ENCODE results near the gene FBN1.

DNA sequence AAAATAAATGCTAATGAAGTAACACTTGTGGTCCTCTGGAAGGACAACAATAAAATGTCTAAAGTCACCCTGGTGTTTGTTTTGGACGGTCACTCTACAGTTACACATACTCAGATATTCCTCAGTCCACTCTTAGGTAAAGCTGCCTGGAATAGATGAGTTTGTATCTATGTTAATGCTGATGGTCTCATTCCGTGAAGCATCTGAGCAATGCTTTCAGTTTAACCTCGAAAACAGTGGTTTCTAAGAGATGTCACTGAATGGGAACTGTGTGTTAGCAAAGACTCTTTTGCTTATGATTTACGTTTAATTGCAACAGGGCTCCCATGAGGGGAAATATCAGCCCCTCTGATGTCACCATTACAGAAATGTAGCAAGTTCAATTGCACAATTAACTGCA lies 49.1 kb downstream of the FBN1 start:
- TF ChIP-seq, protein P1, sequence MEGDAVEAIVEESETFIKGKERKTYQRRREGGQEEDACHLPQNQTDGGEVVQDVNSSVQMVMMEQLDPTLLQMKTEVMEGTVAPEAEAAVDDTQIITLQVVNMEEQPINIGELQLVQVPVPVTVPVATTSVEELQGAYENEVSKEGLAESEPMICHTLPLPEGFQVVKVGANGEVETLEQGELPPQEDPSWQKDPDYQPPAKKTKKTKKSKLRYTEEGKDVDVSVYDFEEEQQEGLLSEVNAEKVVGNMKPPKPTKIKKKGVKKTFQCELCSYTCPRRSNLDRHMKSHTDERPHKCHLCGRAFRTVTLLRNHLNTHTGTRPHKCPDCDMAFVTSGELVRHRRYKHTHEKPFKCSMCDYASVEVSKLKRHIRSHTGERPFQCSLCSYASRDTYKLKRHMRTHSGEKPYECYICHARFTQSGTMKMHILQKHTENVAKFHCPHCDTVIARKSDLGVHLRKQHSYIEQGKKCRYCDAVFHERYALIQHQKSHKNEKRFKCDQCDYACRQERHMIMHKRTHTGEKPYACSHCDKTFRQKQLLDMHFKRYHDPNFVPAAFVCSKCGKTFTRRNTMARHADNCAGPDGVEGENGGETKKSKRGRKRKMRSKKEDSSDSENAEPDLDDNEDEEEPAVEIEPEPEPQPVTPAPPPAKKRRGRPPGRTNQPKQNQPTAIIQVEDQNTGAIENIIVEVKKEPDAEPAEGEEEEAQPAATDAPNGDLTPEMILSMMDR (conservative IDR thresholded peaks at IDR 0.05 in 1 of 2, IDR thresholded peaks at IDR 0.05 in 1 of 2; ENCODE audit: extremely low read depth in 1 of 2, insufficient read depth in 1 of 2, low read depth in 1 of 2, low read length in 2 of 2): no peak
- TF ChIP-seq EZH2 (IDR thresholded peaks at IDR 0.05; ENCODE audit: borderline replicate concordance, low read length): no peak

Measured in mammary epithelial cell (primary cell).